Inflammatory macrophage treated with lipopolysaccharide for 4 hours (primary cell): Measurements from ENCODE around the gene PDGFD.

ENCODE experiments used
- DNase-seq: peaks from one replicate; pipeline ENCODE4 v3.0.0-alpha.2; 2020

Gene PDGFD

DNA sequence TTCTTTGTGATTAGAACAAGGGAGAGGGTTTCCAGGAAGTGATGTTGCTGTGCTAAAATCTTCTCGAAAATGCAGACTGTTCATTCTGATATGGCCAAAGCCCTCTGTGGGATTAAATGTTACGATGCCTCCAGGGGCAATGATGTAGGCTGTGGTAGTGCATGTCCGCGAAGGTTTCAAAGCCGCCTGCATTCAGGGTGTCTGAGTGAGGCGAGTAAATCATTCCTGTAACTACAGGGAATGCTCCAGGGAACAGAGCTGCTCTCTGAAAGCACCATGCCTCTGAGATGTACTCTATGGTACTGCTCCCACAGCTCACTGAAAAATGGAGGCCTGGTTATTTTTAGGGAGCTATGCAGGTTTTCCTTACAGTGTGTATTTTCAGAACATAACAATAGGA is 21.2 kb downstream of the PDGFD start:
- no peak for DNase-seq

DNA sequence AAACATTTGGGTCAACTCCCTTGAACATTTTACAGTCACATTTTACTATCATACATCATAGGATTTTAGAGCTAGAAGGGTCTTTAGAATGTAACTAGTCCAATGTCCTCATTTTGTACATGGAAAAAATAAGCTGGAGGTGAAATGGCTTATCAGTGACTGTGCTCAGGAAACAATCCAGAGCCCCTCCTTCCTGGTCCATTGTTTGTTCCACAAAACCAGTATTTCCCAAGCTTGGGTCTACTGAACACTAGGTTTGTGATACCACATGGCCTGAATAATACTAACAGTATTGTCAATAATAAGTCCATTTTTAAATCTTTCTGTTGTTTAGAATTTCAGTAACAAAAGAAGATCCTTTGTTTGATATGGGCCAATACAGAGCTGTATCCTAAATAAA is 27.1 kb downstream of the PDGFD start:
- no peak for DNase-seq

DNA sequence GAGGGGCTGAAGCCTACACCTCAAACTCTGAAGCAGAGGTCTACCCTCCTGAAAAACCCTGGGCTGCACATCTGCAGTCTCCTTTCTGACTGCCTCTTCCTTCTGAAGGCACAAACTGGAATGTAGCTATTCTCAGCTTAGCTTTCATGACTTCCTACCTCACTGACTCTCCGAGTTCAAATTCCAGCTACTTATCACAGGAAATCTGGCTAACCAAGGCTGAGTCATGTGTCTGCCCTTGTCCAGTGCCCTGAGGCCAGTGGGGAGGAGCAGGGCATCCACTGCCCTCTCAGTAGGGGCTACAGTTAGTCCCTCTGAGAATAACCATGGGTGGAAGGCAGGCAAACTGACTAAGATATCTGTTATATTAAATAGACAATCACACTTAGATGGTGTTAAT is 29.2 kb downstream of the PDGFD start:
- no peak for DNase-seq

DNA sequence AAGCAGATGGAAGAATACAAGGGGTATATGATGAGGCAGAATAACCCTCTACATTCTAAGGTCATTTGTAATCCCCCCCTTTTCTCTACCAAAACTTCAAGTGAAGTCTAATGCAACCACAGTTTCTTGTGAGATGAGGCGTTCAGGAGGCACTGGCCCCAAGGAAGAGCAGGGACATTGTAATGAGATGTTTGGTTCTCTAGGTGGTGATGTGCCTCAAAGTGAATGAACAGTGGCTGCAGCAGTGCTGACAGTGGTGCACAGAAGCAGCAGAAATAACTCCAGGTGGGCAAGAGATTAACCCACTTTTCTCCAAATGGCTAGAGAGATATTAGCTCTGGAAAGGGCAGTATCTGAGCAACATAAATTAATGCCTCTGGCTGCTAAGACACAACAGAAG is 33.8 kb downstream of the PDGFD start:
- DNase-seq: no peak

DNA sequence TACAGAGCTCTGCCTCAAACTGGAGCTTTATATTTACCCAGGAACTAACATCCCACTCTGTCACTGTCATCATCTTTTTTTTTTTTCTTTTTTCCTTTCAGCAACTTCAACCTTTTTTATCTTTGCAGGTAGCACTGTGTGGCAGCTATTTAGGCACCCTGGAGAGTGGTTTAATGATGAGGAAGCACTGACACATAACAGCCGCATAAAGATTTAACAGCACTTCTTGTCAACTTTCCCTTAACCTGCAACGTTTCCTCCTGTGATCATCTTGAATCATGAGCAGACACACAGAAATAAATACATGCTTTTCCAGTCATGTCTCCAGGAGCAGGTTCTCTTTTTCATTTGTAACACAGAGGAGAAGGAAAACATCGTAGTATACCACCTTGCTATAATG is 34.8 kb downstream of the PDGFD start:
- no peak for DNase-seq

DNA sequence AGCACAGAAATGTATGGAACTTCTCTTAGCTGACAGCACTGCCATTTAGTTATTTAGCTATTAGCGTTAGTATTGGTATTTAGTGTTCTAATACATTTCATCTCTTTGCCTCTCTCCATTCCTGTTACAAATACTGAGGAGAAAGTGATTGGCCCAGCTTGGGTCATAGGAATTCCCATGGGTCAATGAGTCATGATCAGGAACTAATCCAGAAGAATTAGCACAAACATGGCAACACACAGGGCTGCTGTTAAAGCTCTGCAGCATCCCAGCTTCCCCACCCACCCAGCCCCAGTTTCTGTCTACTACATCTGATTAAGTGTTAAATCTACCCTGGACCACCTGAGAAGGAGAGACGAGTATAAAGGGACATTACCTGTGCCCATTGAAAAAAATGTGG is 36.1 kb downstream of the PDGFD start:
- DNase-seq: no peak

DNA sequence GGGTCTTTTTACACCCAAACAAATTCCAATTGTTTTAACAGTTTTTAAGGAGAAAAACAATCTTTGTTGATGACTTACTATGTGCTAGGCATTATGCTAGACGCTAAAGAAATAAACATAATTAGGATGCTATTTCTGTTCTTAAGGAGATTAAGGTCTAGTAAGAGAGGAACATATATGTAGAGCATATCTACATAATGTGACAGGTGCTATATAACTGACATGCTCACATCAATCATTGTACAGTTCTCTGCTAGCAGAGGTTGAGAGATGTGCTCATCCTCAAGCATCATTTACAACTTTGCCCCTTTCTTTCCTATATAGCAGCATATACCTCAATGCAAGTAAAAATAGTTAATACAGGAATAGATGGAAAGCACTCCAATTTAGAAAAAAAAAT is 37.5 kb downstream of the PDGFD start:
- DNase-seq: no peak

DNA sequence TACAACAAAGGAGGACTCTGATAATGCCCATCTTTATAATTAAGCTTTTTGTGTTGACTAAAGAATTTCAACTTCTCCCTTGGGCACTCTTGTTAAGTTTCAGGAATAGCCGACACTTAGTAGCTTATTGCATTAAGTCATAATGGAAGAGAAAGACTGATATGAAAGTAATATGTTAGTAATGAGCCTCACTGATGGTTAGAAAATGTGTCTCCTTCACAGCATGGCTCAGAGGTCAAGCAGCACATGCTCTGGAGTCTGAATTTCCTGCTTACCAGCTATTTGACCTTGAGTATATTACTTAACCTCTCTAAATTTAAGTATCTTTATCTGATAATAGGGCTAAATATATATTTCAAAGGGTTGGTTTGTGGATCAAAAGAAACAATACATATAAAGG is 39.0 kb downstream of the PDGFD start:
- no peak for DNase-seq

DNA sequence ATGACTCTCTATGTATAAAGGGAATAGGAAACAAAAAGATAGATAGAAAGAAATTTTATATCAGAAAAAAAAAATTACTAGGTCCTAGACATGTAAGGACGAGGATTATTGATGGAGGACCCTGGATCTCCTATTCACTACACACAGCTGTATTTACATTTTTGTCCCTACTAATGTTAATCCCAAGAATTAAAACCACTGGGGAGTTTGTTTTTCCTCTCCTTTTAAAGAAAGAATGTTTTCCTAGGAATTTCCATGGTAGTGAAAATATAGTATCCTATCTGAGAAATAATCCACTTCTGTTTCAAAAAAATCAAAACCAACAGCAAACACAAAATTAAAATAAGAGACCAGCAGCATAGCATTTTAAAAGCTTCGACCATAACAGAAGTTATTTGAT is 41.1 kb downstream of the PDGFD start:
- DNase-seq: no peak

DNA sequence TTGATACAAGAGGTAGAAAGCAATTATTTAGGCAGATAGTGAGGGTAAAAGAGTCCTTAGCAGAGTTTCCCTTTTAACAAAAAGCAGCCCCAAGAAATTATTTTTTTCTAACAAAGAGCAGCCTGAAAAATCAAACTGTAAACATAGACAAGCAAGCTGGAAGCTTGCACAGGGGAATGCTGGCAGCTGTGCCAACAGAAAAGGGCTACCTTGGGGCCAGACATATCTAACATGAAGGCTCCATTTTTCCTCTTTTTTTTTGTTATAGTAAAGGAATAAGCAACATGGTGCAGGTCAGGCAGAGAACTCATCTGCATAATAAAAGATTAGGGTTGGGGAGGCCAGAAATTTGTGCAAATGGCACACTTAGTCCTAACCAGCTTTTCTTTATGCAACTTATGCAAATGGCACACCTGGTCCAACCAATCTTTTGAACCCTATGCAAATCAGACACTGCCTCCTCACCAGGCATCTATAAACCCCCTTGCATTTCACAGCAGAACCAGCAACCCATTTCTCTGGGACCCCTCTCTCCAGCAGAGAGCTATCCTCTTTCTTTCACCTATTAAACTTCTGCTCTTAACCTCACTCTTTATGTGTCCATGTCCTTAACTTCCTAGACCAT is 41.8 kb downstream of the PDGFD start:
- DNase-seq: no peak

DNA sequence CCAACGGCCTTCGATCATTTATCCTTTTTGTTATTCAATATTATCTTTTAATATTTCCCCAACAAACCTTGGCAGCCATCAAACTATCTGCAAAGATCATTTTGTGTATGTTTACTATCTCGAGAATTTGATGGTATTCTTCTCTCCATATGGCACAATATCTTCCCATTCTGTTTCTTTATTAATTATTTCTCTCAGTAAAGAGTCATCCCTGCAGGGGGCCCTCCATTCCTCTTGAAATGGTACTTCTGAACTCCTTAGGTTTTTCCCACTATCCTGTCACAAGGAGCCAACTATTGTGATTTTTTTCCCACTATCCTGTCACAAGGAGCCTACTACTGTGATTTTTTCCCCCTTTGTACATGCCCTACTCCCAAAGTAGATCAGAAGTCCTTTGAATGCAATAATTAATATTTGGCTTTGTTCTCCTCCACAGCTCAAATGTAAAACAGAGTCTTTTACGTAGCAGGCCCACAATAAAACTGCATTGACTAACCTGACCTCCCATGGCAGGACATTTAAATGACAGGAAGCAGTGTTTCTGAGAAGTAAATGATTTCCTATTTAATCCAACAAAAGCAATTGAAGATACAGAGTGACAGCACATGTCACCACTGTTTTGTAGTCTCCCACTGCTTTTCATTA is 43.3 kb downstream of the PDGFD start:
- no peak for DNase-seq

DNA sequence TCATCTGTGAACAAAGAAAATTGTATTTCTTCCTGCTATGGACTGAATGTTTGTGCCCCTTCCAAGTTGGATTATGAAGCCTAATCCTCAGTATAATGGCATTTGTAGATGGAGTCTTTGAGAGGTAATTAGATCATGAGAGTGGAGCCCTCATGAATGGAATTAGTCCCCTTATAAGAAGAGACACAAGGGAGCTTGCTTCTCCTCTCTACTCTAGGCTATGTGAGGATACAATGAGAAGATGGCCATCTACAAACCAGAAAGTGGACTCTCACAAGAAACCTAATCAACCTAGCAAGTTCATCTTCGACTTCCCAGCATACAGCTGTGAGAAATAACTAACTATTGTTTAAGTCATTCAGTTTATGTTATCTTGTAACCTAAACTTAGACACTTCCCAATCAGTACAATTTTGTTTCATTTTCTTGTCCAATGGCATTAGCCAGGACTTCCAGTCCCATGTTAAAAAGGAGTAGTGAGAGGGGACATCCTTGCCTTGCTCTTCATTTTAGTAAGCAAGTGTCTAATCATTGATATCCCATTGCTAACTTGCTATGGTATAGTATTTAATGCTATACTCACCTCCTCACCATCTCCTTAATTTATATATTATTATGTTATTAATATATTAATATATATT is 45.7 kb downstream of the PDGFD start:
- DNase-seq: no peak

DNA sequence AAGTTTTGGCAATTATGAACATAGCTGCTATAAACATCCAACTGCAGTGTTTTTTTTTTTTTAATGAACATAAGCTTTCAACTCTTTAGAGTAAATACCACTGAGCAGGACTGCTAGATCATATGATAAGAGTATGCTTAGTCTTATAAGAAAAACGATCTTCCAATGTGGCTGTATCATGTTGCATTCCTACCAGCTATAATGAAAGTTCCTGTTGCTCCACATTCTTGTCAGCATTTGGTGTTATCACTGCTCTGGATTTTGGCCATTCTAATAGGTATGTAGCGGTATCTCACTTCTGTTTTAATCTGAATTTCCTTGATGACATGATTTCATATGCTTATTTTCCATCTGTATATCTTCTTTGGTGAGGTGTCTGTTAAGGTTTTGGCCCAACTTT is 50.4 kb downstream of the PDGFD start:
- DNase-seq: no peak

DNA sequence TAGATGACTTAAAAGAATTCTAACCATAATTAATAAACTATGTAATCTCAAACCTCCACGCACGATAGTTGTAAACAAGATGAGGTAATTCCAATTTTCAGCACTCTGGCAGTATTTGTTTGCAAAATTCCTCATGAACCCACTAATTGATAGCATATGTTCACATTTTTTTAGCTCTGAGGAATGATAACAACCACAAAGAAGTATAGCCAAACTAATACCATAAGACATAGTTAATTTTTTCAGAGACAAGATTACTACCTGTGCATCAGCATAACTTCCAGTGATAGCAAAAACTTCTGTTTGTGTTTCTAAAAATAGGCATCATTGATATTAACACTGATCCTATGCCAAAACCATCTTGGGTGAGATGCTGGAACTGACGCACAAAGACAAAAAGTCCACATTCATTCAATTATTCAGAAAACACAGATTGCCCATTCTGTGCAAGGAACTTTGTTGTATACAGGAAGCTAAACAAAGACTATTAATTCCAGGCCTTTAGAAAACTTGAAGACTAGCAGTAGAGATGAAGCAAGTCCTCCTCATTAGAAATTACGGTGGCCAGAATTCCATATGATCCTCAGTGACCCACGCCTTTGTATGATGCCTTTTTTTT is 57.7 kb downstream of the PDGFD start:
- no peak for DNase-seq

DNA sequence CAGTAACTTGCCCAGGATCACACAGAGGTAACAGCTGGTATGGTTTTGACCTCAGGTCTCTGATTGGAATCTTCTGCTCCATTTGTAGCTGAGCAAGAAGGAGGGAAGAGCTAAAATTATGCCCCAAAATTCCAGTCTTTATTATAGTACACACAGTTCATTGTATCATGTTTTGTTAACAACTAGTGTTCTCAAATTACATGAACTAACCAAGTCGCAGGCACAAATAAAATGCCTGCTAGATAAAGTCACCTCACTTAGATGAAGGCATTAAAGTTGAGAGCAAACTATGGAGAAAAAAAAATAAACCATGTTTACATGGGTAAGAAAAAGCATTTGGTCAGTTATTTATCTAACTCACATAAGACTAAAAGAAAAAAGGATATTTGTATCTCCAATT is 58.8 kb downstream of the PDGFD start:
- DNase-seq: no peak

DNA sequence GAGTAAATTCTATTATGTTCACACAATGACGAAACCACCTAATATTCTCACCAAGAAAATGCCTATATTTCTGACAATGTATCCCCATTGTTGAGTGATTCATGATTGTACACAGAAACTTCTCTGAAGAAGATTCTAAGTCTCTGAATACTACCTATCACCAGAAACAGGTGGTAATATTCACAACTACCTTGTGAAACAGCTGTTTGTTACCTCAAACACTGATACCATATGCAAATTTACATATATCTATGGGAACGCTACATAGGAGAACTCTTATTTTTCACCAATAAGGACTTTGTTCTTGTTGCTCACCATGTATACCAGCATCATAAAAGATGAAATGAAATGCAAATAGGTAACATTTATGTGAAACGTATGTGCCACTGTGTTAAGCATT is 59.3 kb downstream of the PDGFD start:
- DNase-seq: no peak

DNA sequence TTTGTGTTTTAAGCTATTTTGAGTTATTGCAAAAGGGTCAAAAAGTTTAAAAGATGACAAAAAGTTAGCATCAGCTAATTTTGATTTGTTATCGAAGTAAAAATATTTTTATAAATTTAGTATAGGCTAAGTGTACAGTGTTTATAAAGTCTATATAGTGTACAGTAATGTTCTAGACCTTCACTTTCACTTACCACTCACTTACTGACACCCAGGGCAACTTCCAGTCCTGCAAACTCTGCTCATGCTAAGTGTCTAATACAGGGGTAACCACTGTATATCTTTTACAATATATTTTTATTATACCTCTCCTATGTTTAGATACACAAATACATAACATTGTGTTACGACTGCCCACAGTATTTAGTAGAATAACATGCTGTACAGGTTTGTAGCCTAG is 59.7 kb downstream of the PDGFD start:
- DNase-seq: no peak

DNA sequence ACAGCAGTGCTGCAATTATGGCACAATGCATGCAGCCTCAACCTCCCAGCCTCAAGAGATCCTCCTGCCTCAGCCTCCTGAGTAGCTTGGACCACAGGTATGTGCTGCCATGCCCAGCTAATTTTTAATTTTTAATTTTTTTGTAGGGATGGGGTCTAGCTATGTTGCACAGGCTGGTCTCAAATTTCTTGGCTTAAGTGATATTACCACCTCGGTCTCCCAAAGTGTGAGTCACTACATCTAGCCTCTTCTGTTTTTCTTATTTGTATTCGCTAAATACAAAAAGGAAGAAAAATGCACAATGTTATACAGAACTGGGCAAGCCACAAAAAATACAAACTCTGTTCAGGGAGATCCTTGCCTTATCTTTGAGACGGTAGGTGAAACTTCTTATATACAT is 65.4 kb downstream of the PDGFD start:
- no peak for DNase-seq

DNA sequence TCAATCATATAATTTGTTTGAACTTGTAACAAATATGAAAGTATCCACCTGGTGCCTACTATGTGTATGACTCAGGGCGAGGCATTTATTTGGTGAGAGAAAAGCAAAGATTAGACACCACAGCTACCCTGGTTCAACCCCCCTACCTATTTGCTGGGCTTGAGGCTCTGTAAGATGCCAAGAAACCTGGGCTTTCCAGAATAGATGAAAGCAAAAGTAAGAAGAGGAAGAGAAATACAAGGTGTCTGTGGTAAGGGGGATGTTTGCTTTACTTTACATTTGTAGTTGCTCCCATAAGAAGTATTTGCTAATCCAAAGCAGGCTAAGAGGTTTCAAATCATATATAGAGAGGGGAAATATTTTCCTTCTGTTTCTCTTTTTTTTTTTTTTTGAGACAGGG is 65.8 kb downstream of the PDGFD start:
- DNase-seq: no peak

DNA sequence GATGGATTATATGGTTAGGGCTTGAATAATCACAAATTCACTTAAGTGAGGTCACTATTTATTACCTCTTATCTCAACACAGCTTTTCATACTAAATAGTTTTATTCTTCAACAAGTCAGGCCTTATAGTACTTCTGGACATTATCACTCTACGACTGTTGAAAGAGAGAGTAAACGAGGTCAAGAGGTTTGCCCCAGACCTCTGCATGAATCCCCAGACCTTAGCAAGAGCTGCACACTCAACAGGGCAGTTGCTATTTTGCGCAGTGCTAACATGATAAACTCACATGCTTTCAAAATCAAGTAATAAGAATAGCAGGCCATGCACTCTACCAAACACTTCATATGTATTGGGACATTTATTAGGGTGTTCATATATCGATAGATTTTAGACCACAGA is 67.0 kb downstream of the PDGFD start:
- DNase-seq: no peak

DNA sequence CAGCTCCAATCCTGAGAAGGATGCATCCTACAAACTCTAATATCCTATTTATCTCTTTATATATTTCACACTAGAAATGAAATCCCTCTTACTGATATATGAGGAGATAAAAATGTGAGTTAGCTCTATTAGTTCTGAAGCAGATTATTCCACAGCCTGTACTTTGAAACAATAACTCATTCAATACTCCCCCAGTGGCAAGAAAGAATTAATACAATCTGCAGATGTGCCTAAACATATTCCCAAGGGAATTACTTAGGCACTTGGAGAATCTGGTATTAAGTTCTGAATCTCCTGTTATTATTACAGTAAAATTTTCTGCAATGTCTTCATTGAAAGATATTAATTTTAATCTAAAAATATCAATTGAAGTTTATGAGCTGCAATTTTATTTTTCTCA is 68.2 kb downstream of the PDGFD start:
- no peak for DNase-seq

DNA sequence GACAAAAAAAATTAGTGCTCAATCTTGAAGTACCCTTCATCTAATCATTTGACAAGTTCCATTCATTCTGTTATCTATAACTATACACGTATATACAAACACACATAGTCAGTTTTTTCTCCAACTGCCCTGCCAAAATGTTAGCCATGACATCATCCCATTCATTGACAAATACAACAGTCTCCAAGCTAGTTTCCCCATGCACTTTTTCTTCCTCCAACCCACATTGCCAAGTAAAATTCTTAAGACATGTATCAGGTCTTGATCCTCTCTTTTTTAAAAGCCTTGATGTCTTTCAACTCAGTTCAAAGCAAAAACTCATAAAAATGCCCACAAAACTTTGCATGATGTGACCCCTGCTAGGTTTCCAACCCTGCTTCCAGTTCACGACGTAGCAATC is 69.4 kb downstream of the PDGFD start:
- DNase-seq: no peak

DNA sequence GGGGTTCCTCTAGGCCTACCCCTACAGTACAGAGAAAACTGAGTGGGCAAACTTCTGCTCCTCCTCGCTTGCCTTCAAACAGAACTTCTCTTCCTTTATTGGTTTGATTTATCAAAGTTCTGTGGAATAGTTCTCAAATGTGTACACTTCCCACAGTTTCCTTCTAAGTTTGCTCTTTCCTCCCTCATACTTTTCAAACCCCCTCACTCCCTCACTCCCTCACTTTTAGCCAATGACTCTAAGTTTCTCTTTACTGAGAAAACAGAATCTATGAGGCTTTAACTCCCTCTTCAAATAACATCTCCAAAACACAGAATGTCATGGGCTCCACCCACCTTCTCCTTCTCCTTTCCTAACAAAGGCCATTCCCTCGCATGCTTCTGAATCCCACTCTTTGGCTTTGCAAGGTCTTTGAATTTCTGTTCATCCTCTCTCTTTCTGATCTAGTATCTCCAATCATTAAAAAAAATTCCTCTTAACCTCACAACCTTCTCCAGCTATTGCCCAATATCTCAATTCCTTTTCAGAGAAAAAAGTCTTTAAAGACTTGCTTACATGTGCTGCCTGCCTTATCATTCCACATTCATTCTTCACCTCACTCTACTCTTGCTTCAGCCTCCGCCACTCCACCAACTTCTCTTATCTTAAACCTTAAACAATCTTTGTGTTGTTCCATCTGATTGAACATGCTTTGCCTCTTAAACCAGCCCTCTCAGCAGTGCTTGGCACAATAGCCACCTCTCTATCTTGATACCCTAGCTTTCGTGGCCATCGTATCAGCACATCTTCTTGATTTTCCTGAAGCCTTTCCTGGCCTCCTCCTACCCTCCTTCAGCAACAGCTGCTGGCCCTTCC is 70.3 kb downstream of the PDGFD start:
- no peak for DNase-seq
